ENCODE measurements around the gene BBC3. TPM values are rescaled to one million over a fixed set of nuclear protein-coding genes. Genes with fewer than 3 reads are reported as not detected.
"Not testable (repeated sequence)": the region's sequence is repeated elsewhere in the genome, so short reads cannot be mapped to it uniquely, and the experiment has no call there.

BBC3 gene
- total RNA-seq, 1 donor from 2014 or later: 18.3 TPM

DNA sequence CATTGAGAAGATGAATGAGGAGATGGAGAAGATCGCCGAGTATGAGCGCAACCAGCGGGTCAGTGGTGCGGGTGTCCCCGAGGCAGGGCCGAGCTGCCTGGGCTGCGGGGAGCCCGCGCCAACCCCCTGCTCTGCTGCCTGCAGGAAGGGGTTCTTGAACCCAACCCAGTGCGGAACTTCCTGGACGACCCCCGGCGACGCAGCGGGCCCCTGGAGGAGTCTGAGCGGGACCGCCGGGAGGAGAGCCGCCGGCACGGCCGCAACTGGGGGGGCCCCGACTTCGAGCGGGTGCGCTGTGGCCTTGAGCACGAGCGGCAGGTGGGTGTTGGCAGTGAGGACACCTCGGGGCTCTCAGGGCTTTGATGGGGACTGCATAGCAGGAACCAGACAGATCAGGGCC, 33.6 kb upstream of the BBC3 start:
- no peak overlapping the region for H3K4me3 Mint-ChIP-seq (ENCODE audit: low read depth)
- peaks cover 32% of the 10 kb centered on the region for H3K36me3 Mint-ChIP-seq (ENCODE audit: insufficient read depth)
- H3K9me3 Mint-ChIP-seq (ENCODE audit: low read depth): no peaks in the 10 kb centered on the region
- TF ChIP-seq, protein P1, sequence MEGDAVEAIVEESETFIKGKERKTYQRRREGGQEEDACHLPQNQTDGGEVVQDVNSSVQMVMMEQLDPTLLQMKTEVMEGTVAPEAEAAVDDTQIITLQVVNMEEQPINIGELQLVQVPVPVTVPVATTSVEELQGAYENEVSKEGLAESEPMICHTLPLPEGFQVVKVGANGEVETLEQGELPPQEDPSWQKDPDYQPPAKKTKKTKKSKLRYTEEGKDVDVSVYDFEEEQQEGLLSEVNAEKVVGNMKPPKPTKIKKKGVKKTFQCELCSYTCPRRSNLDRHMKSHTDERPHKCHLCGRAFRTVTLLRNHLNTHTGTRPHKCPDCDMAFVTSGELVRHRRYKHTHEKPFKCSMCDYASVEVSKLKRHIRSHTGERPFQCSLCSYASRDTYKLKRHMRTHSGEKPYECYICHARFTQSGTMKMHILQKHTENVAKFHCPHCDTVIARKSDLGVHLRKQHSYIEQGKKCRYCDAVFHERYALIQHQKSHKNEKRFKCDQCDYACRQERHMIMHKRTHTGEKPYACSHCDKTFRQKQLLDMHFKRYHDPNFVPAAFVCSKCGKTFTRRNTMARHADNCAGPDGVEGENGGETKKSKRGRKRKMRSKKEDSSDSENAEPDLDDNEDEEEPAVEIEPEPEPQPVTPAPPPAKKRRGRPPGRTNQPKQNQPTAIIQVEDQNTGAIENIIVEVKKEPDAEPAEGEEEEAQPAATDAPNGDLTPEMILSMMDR (IDR thresholded peaks at IDR 0.05; ENCODE audit: unreplicated experiment): no peak
- no peaks in the 10 kb centered on the region for H3K27me3 Mint-ChIP-seq
- H3K27ac Mint-ChIP-seq: peak overlapping the region; percentile 38
- DNase-seq (ENCODE audit: low spot score, unreplicated experiment): no peak
- no peaks in the 10 kb centered on the region for H3K4me1 Mint-ChIP-seq (ENCODE audit: low read depth)

DNA sequence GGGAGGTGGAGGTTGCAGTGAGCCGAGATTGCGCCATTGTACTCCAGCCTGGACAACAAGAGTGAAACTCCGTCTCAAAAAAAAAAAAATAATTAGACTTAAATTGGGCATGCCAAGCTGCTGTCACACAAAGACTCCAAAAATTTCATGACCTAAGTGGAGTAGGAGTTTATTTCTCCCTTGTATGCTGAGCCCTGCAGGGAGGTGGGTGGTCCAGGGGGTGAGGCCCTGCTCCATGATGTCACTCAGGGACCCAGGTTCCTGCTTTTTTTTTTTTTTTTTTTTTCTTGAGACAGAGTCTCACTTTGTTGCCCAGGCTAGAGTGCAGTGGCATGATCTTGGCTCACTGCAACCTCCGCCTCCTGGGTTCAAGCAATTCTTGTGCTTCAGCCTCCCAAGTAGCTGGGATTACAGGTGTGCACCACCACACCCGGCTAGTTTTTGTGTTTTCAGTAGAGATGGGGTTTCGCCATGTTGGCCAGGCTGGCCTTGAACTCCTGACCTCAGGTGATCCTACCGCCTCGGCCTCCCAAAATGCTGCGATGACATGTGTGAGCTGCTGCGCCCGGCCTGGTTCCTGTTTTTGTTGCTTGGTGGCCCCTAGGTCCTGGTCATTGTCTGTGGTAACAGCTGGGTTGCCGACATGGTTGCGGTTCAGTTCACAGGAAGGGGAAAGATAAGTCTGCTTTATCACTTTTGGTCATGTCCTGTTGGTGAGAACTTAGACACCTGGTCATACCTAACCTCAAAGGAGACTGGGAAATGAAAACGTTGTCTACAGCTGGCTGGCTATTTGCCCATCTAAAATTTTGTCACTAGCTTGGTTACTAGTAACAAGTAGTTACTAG, 31.2 kb upstream of the BBC3 start:
- not testable (repeated sequence) for H3K27me3 Mint-ChIP-seq; H3K27ac Mint-ChIP-seq; H3K4me3 Mint-ChIP-seq (ENCODE audit: low read depth); H3K9me3 Mint-ChIP-seq (ENCODE audit: low read depth); DNase-seq (ENCODE audit: low spot score, unreplicated experiment)
- peaks cover 40% of the 10 kb centered on the region for H3K36me3 Mint-ChIP-seq (ENCODE audit: insufficient read depth)
- peaks cover 14% of the 10 kb centered on the region for H3K4me1 Mint-ChIP-seq (ENCODE audit: low read depth)

DNA sequence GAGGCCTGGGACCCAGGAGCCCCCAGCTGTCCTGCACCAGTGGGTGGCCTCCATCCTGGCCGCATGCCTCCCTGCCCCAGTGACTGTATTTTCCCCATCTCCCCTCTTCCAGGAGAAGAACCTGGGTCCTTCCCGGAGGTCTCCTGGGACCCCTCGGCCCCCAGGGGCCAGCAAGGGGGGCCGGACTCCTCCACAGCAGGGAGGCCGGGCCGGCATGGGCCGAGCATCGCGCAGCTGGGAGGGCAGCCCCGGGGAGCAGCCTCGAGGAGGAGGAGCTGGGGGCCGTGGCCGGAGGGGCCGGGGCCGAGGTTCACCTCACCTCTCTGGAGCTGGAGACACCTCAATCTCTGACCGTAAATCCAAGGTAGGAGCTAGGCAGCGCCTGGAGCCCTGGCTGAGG, 29.5 kb upstream of the BBC3 start:
- no peak for DNase-seq (ENCODE audit: low spot score, unreplicated experiment)
- Mint-ChIP-seq H3K27me3 (no peaks in the 10 kb centered on the region), H3K4me3 (ENCODE audit: low read depth) (no peak overlapping the region), H3K36me3 (ENCODE audit: insufficient read depth) (peaks cover 35% of the 10 kb centered on the region), H3K4me1 (ENCODE audit: low read depth) (peaks cover 14% of the 10 kb centered on the region), H3K9me3 (ENCODE audit: low read depth) (no peaks in the 10 kb centered on the region), H3K27ac (no peak overlapping the region)
- TF ChIP-seq, protein P1 (IDR thresholded peaks at IDR 0.05; ENCODE audit: unreplicated experiment): no peak

DNA sequence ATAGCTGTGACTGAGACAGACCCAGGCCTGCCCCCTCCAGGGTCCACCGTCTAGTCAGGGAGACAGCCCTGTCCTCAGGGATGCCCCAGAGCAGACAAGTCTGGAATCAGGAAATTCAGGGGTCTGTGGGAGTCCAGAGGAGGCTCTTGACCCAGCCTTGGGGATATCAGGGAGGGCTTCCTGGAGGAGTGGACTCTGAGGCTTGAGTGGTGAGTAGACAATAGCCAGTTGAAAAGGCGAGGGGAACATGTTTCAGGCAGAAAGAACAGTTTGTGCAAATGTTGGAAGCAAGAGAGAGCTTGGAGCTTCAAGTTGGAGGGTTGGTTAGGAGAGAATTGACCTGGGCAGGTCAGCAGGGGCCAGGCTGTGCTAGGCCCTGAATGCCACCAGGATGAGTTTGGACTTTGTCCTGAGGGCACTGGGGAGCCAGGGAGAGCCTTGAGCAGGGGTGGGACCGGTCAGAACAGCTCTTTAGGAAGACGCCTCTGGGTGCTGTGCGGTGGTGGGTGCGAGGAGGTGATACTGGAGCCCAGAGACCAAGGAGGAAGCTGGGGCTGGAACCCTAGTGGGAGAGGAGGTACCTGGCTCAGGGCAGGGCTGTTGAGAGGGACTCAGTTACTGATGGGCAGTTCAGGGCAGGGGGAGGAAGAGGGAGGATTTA, 28.0 kb upstream of the BBC3 start:
- Mint-ChIP-seq H3K27ac (peak overlapping the region; percentile 57), H3K9me3 (ENCODE audit: low read depth) (no peaks in the 10 kb centered on the region), H3K36me3 (ENCODE audit: insufficient read depth) (peaks cover 28% of the 10 kb centered on the region), H3K4me1 (ENCODE audit: low read depth) (peaks cover 14% of the 10 kb centered on the region), H3K27me3 (no peaks in the 10 kb centered on the region), H3K4me3 (ENCODE audit: low read depth) (peak overlapping the region; percentile 58)
- TF ChIP-seq, protein P1 (IDR thresholded peaks at IDR 0.05; ENCODE audit: unreplicated experiment): no peak
- DNase-seq (ENCODE audit: low spot score, unreplicated experiment): no peak

DNA sequence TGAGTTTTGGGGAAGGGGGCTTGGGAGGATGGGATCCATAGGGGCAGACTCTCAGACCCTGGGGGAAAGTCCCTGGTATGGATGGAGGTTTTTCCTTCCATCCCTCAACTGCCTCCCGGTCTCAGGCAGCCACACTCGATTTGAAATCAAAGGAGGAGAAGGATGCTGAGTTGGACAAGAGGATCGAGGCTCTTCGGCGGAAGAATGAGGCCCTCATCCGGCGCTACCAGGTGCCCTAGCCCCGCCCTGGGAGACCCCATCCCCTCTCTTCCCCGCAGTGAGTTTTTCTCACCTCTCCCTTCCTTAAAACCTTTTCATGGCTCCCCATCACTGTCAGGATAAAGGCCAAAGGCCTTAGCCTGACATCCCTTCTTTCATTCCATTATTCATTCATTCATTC, 27.4 kb upstream of the BBC3 start:
- H3K4me1 Mint-ChIP-seq (ENCODE audit: low read depth): peaks cover 14% of the 10 kb centered on the region
- peak overlapping the region; percentile 58 for H3K4me3 Mint-ChIP-seq (ENCODE audit: low read depth)
- TF ChIP-seq, protein P1 (IDR thresholded peaks at IDR 0.05; ENCODE audit: unreplicated experiment): no peak
- no peaks in the 10 kb centered on the region for H3K27me3 Mint-ChIP-seq
- H3K9me3 Mint-ChIP-seq (ENCODE audit: low read depth): no peaks in the 10 kb centered on the region
- peaks cover 28% of the 10 kb centered on the region for H3K36me3 Mint-ChIP-seq (ENCODE audit: insufficient read depth)
- DNase-seq (ENCODE audit: low spot score, unreplicated experiment): no peak
- peak overlapping the region; percentile 57 for H3K27ac Mint-ChIP-seq

Measured in progenitor cell of endocrine pancreas (in vitro differentiated cells).